Measurements from ENCODE around the gene MPPED1. TPM values are rescaled to one million over a fixed set of nuclear protein-coding genes. Genes with fewer than 3 reads are reported as not detected.
A peak's percentile ranks its signal among the peaks of the same experiment; 100 is the strongest.

Gene MPPED1
- total and polyA plus RNA-seq, 2 of the 13 experiments (the other 11 are each of a cell fraction or from before 2014, with no cell fraction given): 0.77 TPM; not detected in 1

DNA sequence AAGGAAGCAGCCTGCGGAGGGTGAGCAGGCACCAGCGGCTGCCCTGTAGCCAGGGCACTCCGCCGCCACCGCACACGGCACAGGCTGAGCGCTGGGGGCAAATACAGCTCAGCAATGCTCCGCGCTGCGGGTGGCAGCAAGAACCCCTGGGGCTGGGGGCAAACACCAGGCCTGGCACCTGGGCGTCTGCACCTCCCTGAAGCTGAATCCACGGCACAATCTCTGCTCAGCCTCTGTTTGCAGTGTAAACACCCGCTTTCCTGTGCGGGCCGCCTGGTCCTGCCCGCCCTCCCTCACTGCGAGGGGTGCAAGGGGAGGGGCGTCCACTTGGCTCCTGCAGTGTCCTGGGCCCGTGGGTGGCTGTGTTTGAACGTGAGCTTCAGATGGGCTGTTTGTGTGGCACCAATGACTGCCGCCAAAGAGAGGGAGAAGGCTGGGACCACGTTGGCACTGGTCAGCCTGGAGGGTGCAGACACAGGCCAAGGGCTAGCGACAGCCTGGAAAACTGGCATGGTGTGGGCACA is 14.8 kb upstream of the MPPED1 start (continued):
- TF ChIP-seq RARG (CRISPR knock-in tag; IDR thresholded peaks at IDR 0.05; ENCODE audit: low read depth): no peak
- peak; percentile 50; the same call in 1 of the 2 replicates for TF ChIP-seq KDM1A (CRISPR knock-in tag; IDR thresholded peaks at IDR 0.05)
- no peak for TF ChIP-seq BRCA1 (CRISPR knock-in tag; IDR thresholded peaks at IDR 0.05)
- no peak for TF ChIP-seq ZKSCAN1 (IDR thresholded peaks at IDR 0.05; ENCODE audit: low read length)
- no peak for TF ChIP-seq MBNL3 (CRISPR knock-in tag; conservative IDR thresholded peaks at IDR 0.05)
- TF ChIP-seq, protein P1, sequence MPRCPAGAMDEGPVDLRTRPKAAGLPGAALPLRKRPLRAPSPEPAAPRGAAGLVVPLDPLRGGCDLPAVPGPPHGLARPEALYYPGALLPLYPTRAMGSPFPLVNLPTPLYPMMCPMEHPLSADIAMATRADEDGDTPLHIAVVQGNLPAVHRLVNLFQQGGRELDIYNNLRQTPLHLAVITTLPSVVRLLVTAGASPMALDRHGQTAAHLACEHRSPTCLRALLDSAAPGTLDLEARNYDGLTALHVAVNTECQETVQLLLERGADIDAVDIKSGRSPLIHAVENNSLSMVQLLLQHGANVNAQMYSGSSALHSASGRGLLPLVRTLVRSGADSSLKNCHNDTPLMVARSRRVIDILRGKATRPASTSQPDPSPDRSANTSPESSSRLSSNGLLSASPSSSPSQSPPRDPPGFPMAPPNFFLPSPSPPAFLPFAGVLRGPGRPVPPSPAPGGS (CRISPR knock-in tag; IDR thresholded peaks at IDR 0.05): no peak; the same call in 1 of the 2 replicates
- no peak for TF ChIP-seq ZNF234 (CRISPR knock-in tag; conservative IDR thresholded peaks at IDR 0.05)
- no peak for TF ChIP-seq ZNF556 (CRISPR knock-in tag; IDR thresholded peaks at IDR 0.05; ENCODE audit: borderline replicate concordance)
- TF ChIP-seq CEBPB (IDR thresholded peaks at IDR 0.05; ENCODE audit: borderline replicate concordance, low read depth, low read length): no peak
- TF ChIP-seq, protein P2, sequence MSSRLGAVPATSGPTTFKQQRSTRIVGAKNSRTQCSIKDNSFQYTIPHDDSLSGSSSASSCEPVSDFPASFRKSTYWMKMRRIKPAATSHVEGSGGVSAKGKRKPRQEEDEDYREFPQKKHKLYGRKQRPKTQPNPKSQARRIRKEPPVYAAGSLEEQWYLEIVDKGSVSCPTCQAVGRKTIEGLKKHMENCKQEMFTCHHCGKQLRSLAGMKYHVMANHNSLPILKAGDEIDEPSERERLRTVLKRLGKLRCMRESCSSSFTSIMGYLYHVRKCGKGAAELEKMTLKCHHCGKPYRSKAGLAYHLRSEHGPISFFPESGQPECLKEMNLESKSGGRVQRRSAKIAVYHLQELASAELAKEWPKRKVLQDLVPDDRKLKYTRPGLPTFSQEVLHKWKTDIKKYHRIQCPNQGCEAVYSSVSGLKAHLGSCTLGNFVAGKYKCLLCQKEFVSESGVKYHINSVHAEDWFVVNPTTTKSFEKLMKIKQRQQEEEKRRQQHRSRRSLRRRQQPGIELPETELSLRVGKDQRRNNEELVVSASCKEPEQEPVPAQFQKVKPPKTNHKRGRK (CRISPR knock-in tag; IDR thresholded peaks at IDR 0.05): no peak
- peak; percentile 70; the same call in 1 of the 2 replicates for TF ChIP-seq MYC (CRISPR knock-in tag; IDR thresholded peaks at IDR 0.05; ENCODE audit: borderline replicate concordance)
- no peak for TF ChIP-seq KLF13 (CRISPR knock-in tag; IDR thresholded peaks at IDR 0.05)
- no peak for TF ChIP-seq DNMT3B (CRISPR knock-in tag; conservative IDR thresholded peaks at IDR 0.05)
- no peak for TF ChIP-seq RCOR2 (CRISPR knock-in tag; IDR thresholded peaks at IDR 0.05)
- 0 out of 2 replicates have a peak, but pooled peaks have one; percentile 48 for TF ChIP-seq HNF4A (CRISPR knock-in tag; IDR thresholded peaks at IDR 0.05)
- TF ChIP-seq, protein P3, sequence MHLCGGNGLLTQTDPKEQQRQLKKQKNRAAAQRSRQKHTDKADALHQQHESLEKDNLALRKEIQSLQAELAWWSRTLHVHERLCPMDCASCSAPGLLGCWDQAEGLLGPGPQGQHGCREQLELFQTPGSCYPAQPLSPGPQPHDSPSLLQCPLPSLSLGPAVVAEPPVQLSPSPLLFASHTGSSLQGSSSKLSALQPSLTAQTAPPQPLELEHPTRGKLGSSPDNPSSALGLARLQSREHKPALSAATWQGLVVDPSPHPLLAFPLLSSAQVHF (CRISPR knock-in tag; IDR thresholded peaks at IDR 0.05): no peak
- TF ChIP-seq ZNF292 (CRISPR knock-in tag; IDR thresholded peaks at IDR 0.05; ENCODE audit: borderline replicate concordance, low read depth): peak; percentile 97
- no peak for TF ChIP-seq SETDB1 (CRISPR knock-in tag; IDR thresholded peaks at IDR 0.05; ENCODE audit: borderline replicate concordance)
- TF ChIP-seq MIER3 (CRISPR knock-in tag; IDR thresholded peaks at IDR 0.05; ENCODE audit: borderline replicate concordance): peak; percentile 38; the same call in 1 of the 2 replicates
- TF ChIP-seq, protein P4, sequence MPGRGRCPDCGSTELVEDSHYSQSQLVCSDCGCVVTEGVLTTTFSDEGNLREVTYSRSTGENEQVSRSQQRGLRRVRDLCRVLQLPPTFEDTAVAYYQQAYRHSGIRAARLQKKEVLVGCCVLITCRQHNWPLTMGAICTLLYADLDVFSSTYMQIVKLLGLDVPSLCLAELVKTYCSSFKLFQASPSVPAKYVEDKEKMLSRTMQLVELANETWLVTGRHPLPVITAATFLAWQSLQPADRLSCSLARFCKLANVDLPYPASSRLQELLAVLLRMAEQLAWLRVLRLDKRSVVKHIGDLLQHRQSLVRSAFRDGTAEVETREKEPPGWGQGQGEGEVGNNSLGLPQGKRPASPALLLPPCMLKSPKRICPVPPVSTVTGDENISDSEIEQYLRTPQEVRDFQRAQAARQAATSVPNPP (CRISPR knock-in tag; IDR thresholded peaks at IDR 0.05): no peak
- TF ChIP-seq ZNF746 (CRISPR knock-in tag; IDR thresholded peaks at IDR 0.05): peak; percentile 97
- no peak for TF ChIP-seq GPN1 (CRISPR knock-in tag; IDR thresholded peaks at IDR 0.05; ENCODE audit: borderline replicate concordance)
- no peak for TF ChIP-seq ZNF121 (CRISPR knock-in tag; IDR thresholded peaks at IDR 0.05)
- TF ChIP-seq TAF1 (CRISPR knock-in tag; IDR thresholded peaks at IDR 0.05): peak; percentile 37
- no peak for TF ChIP-seq KMT2A (CRISPR knock-in tag; IDR thresholded peaks at IDR 0.05)
- TF ChIP-seq, protein P5, sequence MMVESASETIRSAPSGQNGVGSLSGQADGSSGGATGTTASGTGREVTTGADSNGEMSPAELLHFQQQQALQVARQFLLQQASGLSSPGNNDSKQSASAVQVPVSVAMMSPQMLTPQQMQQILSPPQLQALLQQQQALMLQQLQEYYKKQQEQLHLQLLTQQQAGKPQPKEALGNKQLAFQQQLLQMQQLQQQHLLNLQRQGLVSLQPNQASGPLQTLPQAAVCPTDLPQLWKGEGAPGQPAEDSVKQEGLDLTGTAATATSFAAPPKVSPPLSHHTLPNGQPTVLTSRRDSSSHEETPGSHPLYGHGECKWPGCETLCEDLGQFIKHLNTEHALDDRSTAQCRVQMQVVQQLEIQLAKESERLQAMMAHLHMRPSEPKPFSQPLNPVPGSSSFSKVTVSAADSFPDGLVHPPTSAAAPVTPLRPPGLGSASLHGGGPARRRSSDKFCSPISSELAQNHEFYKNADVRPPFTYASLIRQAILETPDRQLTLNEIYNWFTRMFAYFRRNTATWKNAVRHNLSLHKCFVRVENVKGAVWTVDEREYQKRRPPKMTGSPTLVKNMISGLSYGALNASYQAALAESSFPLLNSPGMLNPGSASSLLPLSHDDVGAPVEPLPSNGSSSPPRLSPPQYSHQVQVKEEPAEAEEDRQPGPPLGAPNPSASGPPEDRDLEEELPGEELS (CRISPR knock-in tag; IDR thresholded peaks at IDR 0.05): peak; percentile 82
